A673 (cell line): ENCODE measurements around the gene TNPO3.

Experiments used
- CTCF ChIP-seq: fragments of 300-800, 200-600 bp; sonication (generic); conservative IDR thresholded peaks from 2 replicates; pipeline ENCODE4 v1.5.1; 2017; ENCODE audit warnings: low read depth, mild to moderate bottlenecking, antibody characterized with exemption, low read length, moderate library complexity, mixed read lengths
- EZH2 ChIP-seq: fragments of 200-600 bp; sonication (generic); IDR thresholded peaks from 2 replicates; pipeline ENCODE4 v1.6.1; 2017; ENCODE audit warnings: borderline replicate concordance, low read depth, mild to moderate bottlenecking, mixed read lengths, antibody characterized with exemption, low read length; ENCODE audit not compliant: poor library complexity, severe bottlenecking

- TF ChIP-seq CTCF (no peak), EZH2 (no peak)
Observed at GRCh38 chr7:128917122-128917521, 137.8 kb downstream of the TNPO3 start.
